ENCODE data around the gene KIAA0753.
"Not testable (repeated sequence)": the region's sequence is repeated elsewhere in the genome, so short reads cannot be mapped to it uniquely, and the experiment has no call there.

The KIAA0753 gene

GRCh38 chr17:6668219-6668618, 27.7 kb upstream of the KIAA0753 start:
- DNase-seq, result no peak

- DNase-seq, result no peak
Measured at GRCh38 chr17:6667516-6667915, 27.0 kb upstream of the KIAA0753 start.

- DNase-seq, result no peak
Measured at GRCh38 chr17:6666557-6666956, 26.0 kb upstream of the KIAA0753 start.

GRCh38 chr17:6666077-6666521, 25.6 kb upstream of the KIAA0753 start:
- DNase-seq, result peak; percentile 87

- not testable (repeated sequence) for DNase-seq
Measured at GRCh38 chr17:6663200-6663599, 22.7 kb upstream of the KIAA0753 start.

GRCh38 chr17:6661464-6661848, 20.9 kb upstream of the KIAA0753 start:
- no peak for DNase-seq

GRCh38 chr17:6660805-6661463, 20.4 kb upstream of the KIAA0753 start:
- DNase-seq, result peak; percentile 78

- DNase-seq, result no peak
Measured at GRCh38 chr17:6660101-6660500, 19.6 kb upstream of the KIAA0753 start.

GRCh38 chr17:6658411-6658810, 17.9 kb upstream of the KIAA0753 start:
- DNase-seq, result not testable (repeated sequence)

GRCh38 chr17:6657633-6658287, 17.2 kb upstream of the KIAA0753 start:
- no peak for DNase-seq

GRCh38 chr17:6656797-6657632, 16.5 kb upstream of the KIAA0753 start:
- peak; percentile 36 for DNase-seq

GRCh38 chr17:6655732-6656361, 15.3 kb upstream of the KIAA0753 start:
- not testable (repeated sequence) for DNase-seq

- no peak for DNase-seq
Measured at GRCh38 chr17:6654841-6655731, 14.6 kb upstream of the KIAA0753 start.

- DNase-seq, result peak; percentile 53
Measured at GRCh38 chr17:6651919-6652452, 11.5 kb upstream of the KIAA0753 start.

- DNase-seq, result peak; percentile 98
Measured at GRCh38 chr17:6651354-6651918, 10.9 kb upstream of the KIAA0753 start, which contains the start of the genes C17orf100 and MED31. C17orf100 (plus strand) TSS chr17:6651762; CDS start chr17:6651914, 152 bp downstream. MED31 (minus strand) TSS chr17:6651605; CDS start chr17:6651528, 77 bp downstream.

GRCh38 chr17:6648181-6648580, 7.7 kb upstream of the KIAA0753 start:
- DNase-seq, result peak; percentile 66

GRCh38 chr17:6643451-6644125, 3.1 kb upstream of the KIAA0753 start:
- no peak for DNase-seq

- DNase-seq, result no peak
Measured at GRCh38 chr17:6642592-6642991, 2.1 kb upstream of the KIAA0753 start.

- DNase-seq, result no peak
Measured at GRCh38 chr17:6641247-6641863, 844 bp upstream of the KIAA0753 start.
